ENCODE measurements around the gene CTTNBP2. TPM values are rescaled to one million over a fixed set of nuclear protein-coding genes. Genes with fewer than 3 reads are reported as not detected.

Gene CTTNBP2
- total RNA-seq, 2 donors from 2014 or later, result 5.2 to 6.5 TPM

GRCh38 chr7:117895276-117895675, 22.0 kb upstream of the CTTNBP2 start:
- Mint-ChIP-seq H3K9me3 (no peaks in the 10 kb centered on the region), H3K4me1 (no peaks in the 10 kb centered on the region), H3K4me3 (no peak overlapping the region), H3K27me3 (ENCODE audit: insufficient read depth) (no peaks in the 10 kb centered on the region), H3K36me3 (ENCODE audit: low read depth) (no peaks in the 10 kb centered on the region), H3K27ac (no peak overlapping the region)
- no peaks in the 10 kb centered on the region for H3K36me3 ChIP-seq (ENCODE audit: control insufficient read depth, insufficient read depth, low read length)
- no peaks in the 10 kb centered on the region for H3K9me3 ChIP-seq (ENCODE audit: control insufficient read depth, low read length)
- no peak for DNase-seq
- H3K4me3 ChIP-seq (ENCODE audit: low read length), result no peak overlapping the region
- 83 to 92% methylated on average over 1 to 3 of the region's 3 CpGs for WGBS, 2 experiments (ENCODE audit: insufficient coverage in 1 of 2, insufficient read length in 1 of 2)
- H3K27me3 ChIP-seq (ENCODE audit: control insufficient read depth, insufficient read depth, low read length, poor library complexity, severe bottlenecking), result no peaks in the 10 kb centered on the region
- TF ChIP-seq CTCF (conservative IDR thresholded peaks at IDR 0.05), result no peak
- no peaks in the 10 kb centered on the region for H3K4me1 ChIP-seq (ENCODE audit: control insufficient read depth, insufficient read depth, low read length)
- H3K9ac ChIP-seq (ENCODE audit: extremely low read depth, low read length, poor library complexity, severe bottlenecking), result no peak overlapping the region
- H3K27ac ChIP-seq (ENCODE audit: low read depth, low read length), result no peak overlapping the region

- Mint-ChIP-seq H3K9me3 (no peaks in the 10 kb centered on the region), H3K4me1 (no peaks in the 10 kb centered on the region)
- 100% methylated on average over 1 of the region's 1 CpG; no CpG with 5 or more reads in 1 of the 2 experiments for WGBS, 2 experiments (ENCODE audit: insufficient coverage in 1 of 2, insufficient read length in 1 of 2)
Observed at GRCh38 chr7:117894037-117894436, 20.8 kb upstream of the CTTNBP2 start.

GRCh38 chr7:117892821-117893220, 19.6 kb upstream of the CTTNBP2 start:
- WGBS, 2 experiments (ENCODE audit: insufficient coverage in 1 of 2, insufficient read length in 1 of 2), result 91 to 100% methylated on average over 1 to 2 of the region's 2 CpGs
- peaks cover 3% of the 10 kb centered on the region for H3K4me1 Mint-ChIP-seq
- no peaks in the 10 kb centered on the region for H3K36me3 ChIP-seq (ENCODE audit: control insufficient read depth, insufficient read depth, low read length)

More at GRCh38 chr7:117894037-117894436, 20.8 kb upstream of the CTTNBP2 start:
- Histone ChIP-seq H3K4me3 (ENCODE audit: low read length) (no peak overlapping the region), H3K9me3 (ENCODE audit: control insufficient read depth, low read length) (no peaks in the 10 kb centered on the region), H3K36me3 (ENCODE audit: control insufficient read depth, insufficient read depth, low read length) (no peaks in the 10 kb centered on the region), H3K4me1 (ENCODE audit: control insufficient read depth, insufficient read depth, low read length) (no peaks in the 10 kb centered on the region), H3K27me3 (ENCODE audit: control insufficient read depth, insufficient read depth, low read length, poor library complexity, severe bottlenecking) (no peaks in the 10 kb centered on the region), H3K9ac (ENCODE audit: extremely low read depth, low read length, poor library complexity, severe bottlenecking) (no peak overlapping the region), H3K27ac (ENCODE audit: low read depth, low read length) (no peak overlapping the region)
- no peaks in the 10 kb centered on the region for H3K27me3 Mint-ChIP-seq (ENCODE audit: insufficient read depth)
- no peak for DNase-seq
- no peaks in the 10 kb centered on the region for H3K36me3 Mint-ChIP-seq (ENCODE audit: low read depth)
- H3K4me3 Mint-ChIP-seq, result no peak overlapping the region
- no peak for TF ChIP-seq CTCF (conservative IDR thresholded peaks at IDR 0.05)
- no peak overlapping the region for H3K27ac Mint-ChIP-seq

More at GRCh38 chr7:117892821-117893220, 19.6 kb upstream of the CTTNBP2 start:
- no peak overlapping the region for H3K4me3 ChIP-seq (ENCODE audit: low read length)
- Mint-ChIP-seq H3K36me3 (ENCODE audit: low read depth) (no peaks in the 10 kb centered on the region), H3K27ac (no peak overlapping the region), H3K4me3 (no peak overlapping the region), H3K27me3 (ENCODE audit: insufficient read depth) (no peaks in the 10 kb centered on the region), H3K9me3 (no peaks in the 10 kb centered on the region)
- H3K9me3 ChIP-seq (ENCODE audit: control insufficient read depth, low read length), result no peaks in the 10 kb centered on the region
- H3K9ac ChIP-seq (ENCODE audit: extremely low read depth, low read length, poor library complexity, severe bottlenecking), result no peak overlapping the region
- no peaks in the 10 kb centered on the region for H3K4me1 ChIP-seq (ENCODE audit: control insufficient read depth, insufficient read depth, low read length)
- H3K27ac ChIP-seq (ENCODE audit: low read depth, low read length), result no peak overlapping the region
- TF ChIP-seq CTCF (conservative IDR thresholded peaks at IDR 0.05), result no peak
- no peaks in the 10 kb centered on the region for H3K27me3 ChIP-seq (ENCODE audit: control insufficient read depth, insufficient read depth, low read length, poor library complexity, severe bottlenecking)
- no peak for DNase-seq
